IMR-90 (cell line): ENCODE results near the gene U2SURP. TPM values are rescaled to one million over a fixed set of nuclear protein-coding genes. Genes with fewer than 3 reads are reported as not detected.
"Not testable (repeated sequence)": the region's sequence is repeated elsewhere in the genome, so short reads cannot be mapped to it uniquely, and the experiment has no call there.

Experiments used
- ATAC-seq: fragments of 200-7000 bp; cut with Tn5 transposase; 2 replicates; pipeline ENCODE4 v1.9.1; 2020; ENCODE audit warnings: low read depth, mild to moderate bottlenecking, moderate library complexity
- BruUV-seq: library from RNA; stranded (reverse); fragments of 400-500 nt; replicated peaks from 2 replicates; lab custom pipeline; 2021; lab: Mats Ljungman, UMichigan
- CTCF ChIA-PET: fragments of 300-600 bp; formaldehyde crosslinking; extraction: SDS; loops from one replicate; lab custom pipeline; 2021; ENCODE audit warnings: antibody characterized with exemption; lab: Yijun Ruan, JAX
- POLR2A ChIA-PET: fragments of 300-600 bp; sonication (Branson Sonifier 250); formaldehyde crosslinking; loops from one replicate; lab custom pipeline; 2022; ENCODE audit warnings: antibody characterized with exemption; ENCODE audit not compliant: unreplicated experiment; lab: Charles Lee
- DNase-seq: peaks from one replicate; pipeline ENCODE4 v3.0.0; 2013
- H2AFZ ChIP-seq: replicated peaks from 2 replicates; pipeline ENCODE3; 2013; ENCODE audit warnings: low read length, mild to moderate bottlenecking; ENCODE audit not compliant: poor library complexity
- H2AK5ac ChIP-seq: 2 replicates; pipeline ENCODE4 v1.6.1; 2013; ENCODE audit warnings: low read depth, low read length, inconsistent platforms
- H2AK9ac ChIP-seq: replicated peaks from 2 replicates; pipeline ENCODE3; 2013; ENCODE audit warnings: mild to moderate bottlenecking, low read depth, low read length, moderate library complexity; ENCODE audit not compliant: poor library complexity
- H2BK120ac ChIP-seq: 2 replicates; pipeline ENCODE4 v1.6.1; 2013; ENCODE audit warnings: low read depth, low read length, inconsistent platforms
- H2BK15ac ChIP-seq: 3 replicates; pipeline ENCODE4 v1.6.1; 2013; ENCODE audit warnings: low read depth, low read length, inconsistent platforms
- H2BK20ac ChIP-seq: 2 replicates; pipeline ENCODE4 v1.6.1; 2013; ENCODE audit warnings: low read depth, mild to moderate bottlenecking, inconsistent platforms, low read length, moderate library complexity
- H2BK5ac ChIP-seq: 2 replicates; pipeline ENCODE4 v1.6.1; 2013; ENCODE audit warnings: mild to moderate bottlenecking, low read depth, low read length, inconsistent platforms; ENCODE audit not compliant: poor library complexity, severe bottlenecking
- H3K14ac ChIP-seq: replicated peaks from 2 replicates; pipeline ENCODE4 v1.6.1; 2013; ENCODE audit warnings: low read depth, low read length, inconsistent platforms
- H3K18ac ChIP-seq: 2 replicates; pipeline ENCODE4 v1.6.1; 2013; ENCODE audit warnings: low read depth, low read length, control low read depth
- H3K23ac ChIP-seq: 2 replicates; pipeline ENCODE4 v1.6.1; 2013; ENCODE audit warnings: low read depth, low read length, inconsistent platforms
- H3K27ac ChIP-seq: 2 replicates; pipeline ENCODE4 v1.5.1; 2013; ENCODE audit warnings: mild to moderate bottlenecking, control low read depth, low read length; ENCODE audit not compliant: insufficient read depth
- H3K27me3 ChIP-seq: 2 replicates; pipeline ENCODE4 v1.6.1; 2013; ENCODE audit warnings: low read length; ENCODE audit not compliant: control insufficient read depth, insufficient read depth
- H3K36me3 ChIP-seq: 2 replicates; pipeline ENCODE4 v1.6.1; 2013; ENCODE audit warnings: low read length, mixed read lengths; ENCODE audit not compliant: control insufficient read depth, insufficient read depth
- H3K4ac ChIP-seq: 2 replicates; pipeline ENCODE4 v1.6.1; 2013; ENCODE audit warnings: low read depth, low read length, inconsistent platforms
- H3K4me1 ChIP-seq: 2 replicates; pipeline ENCODE4 v1.6.1; 2013; ENCODE audit warnings: low read length, mixed read lengths; ENCODE audit not compliant: control insufficient read depth, insufficient read depth
- H3K4me2 ChIP-seq: 2 replicates; pipeline ENCODE4 v1.6.1; 2013; ENCODE audit warnings: low read depth, mild to moderate bottlenecking, control low read depth, low read length, moderate library complexity
- H3K4me3 ChIP-seq: 2 replicates; pipeline ENCODE4 v1.5.1; 2013; ENCODE audit warnings: low read depth, mild to moderate bottlenecking, control low read depth, low read length, moderate library complexity; ENCODE audit not compliant: insufficient read depth
- H3K56ac ChIP-seq: 2 replicates; pipeline ENCODE4 v1.6.1; 2013; ENCODE audit warnings: low read length, inconsistent platforms; ENCODE audit not compliant: insufficient read depth; ENCODE audit errors: extremely low read depth
- H3K79me1 ChIP-seq, 2 experiments: 2 replicates each; pipeline ENCODE4 v1.6.1; 2013; ENCODE audit warnings: low read length in 2 of 2, inconsistent platforms in 1 of 2, low read depth in 1 of 2
- H3K9ac ChIP-seq: 2 replicates; pipeline ENCODE4 v1.6.1; 2013; ENCODE audit warnings: low read depth, low read length, control low read depth
- H3K9me1 ChIP-seq: 2 replicates; pipeline ENCODE4 v1.6.1; 2013; ENCODE audit warnings: low read length, inconsistent platforms; ENCODE audit not compliant: insufficient read depth
- H3K9me3 ChIP-seq: 2 replicates; pipeline ENCODE4 v1.6.1; 2013; ENCODE audit warnings: low read length; ENCODE audit not compliant: control insufficient read depth, insufficient read depth
- H4K20me1 ChIP-seq: 2 replicates; pipeline ENCODE4 v1.6.1; 2013; ENCODE audit warnings: low read length, inconsistent platforms; ENCODE audit not compliant: insufficient read depth
- H4K5ac ChIP-seq: 2 replicates; pipeline ENCODE4 v1.6.1; 2013; ENCODE audit warnings: mild to moderate bottlenecking, low read depth, low read length, control low read depth
- H4K8ac ChIP-seq, 2 experiments: 2 replicates each; pipeline ENCODE4 v1.6.1; 2013; ENCODE audit warnings: low read depth in 2 of 2, low read length in 2 of 2, control low read depth in 1 of 2, inconsistent platforms in 1 of 2
- H4K91ac ChIP-seq: 2 replicates; pipeline ENCODE4 v1.6.1; 2013; ENCODE audit warnings: low read depth, low read length, inconsistent platforms; ENCODE audit not compliant: insufficient read depth
- WGBS, 2 experiments: methylation state at CpG; one replicate each; pipeline versions ENCODE4 v1.1.5 to v1.1.7; 2013; ENCODE audit warnings: missing lambda C conversion rate in 2 of 2; ENCODE audit not compliant: insufficient read length in 1 of 2; ENCODE audit errors: extremely low coverage in 2 of 2; 5-methylcytosine and 5-hydroxymethylcytosine counted together
- dilution Hi-C: fragments of 300-500 bp; cut with HindIII; formaldehyde crosslinking; loops from one replicate; pipeline ENCODE4 v1.14.3; 2018; ENCODE audit warnings: low sequenced_read_pairs; ENCODE audit not compliant: unreplicated experiment
- in situ Hi-C: fragments of 300-500 bp; cut with MboI; formaldehyde crosslinking; loops from 3 replicates; pipeline ENCODE4 v1.14.3; 2019; ENCODE audit warnings: low sequenced_read_pairs, inconsistent platforms, mixed read lengths
- intact Hi-C: fragments of 100-400 bp; cut with micrococcal nuclease; formaldehyde crosslinking; loops from 2 replicates; pipeline ENCODE4 v1.10.0; 2022
- polyA plus RNA-seq, 3 experiments: library from polyadenylated mRNA; depleted of rRNA; stranded (reverse); fragments of >200 nt; gene quantifications; 2 replicates each; pipeline ENCODE4 v1.2.3, GENCODE V29; 2012; ENCODE audit warnings: low replicate concordance in 1 of 3
- total RNA-seq: library from RNA; depleted of rRNA; stranded (reverse); fragments of >200 nt; gene quantifications from 2 replicates; pipeline ENCODE4 v1.2.3, GENCODE V29; 2012

The U2SURP gene
- total and polyA plus RNA-seq, 2 of the 4 experiments (the other 2 are of a cell fraction) = 24.8 to 29.4 TPM

GRCh38 chr3:143031796-143032387 lies 30.5 kb downstream of the U2SURP start:
- intact Hi-C loops, BruUV-seq, H2AFZ ChIP-seq, H2BK120ac ChIP-seq, H3K4me1 ChIP-seq, H3K56ac ChIP-seq, H4K20me1 ChIP-seq, H3K27me3 ChIP-seq, dilution Hi-C loops, H3K23ac ChIP-seq, H4K8ac ChIP-seq, H3K9ac ChIP-seq, H4K5ac ChIP-seq, ATAC-seq, H2AK5ac ChIP-seq, H3K9me3 ChIP-seq, H2AK9ac ChIP-seq, H3K4ac ChIP-seq, H2BK15ac ChIP-seq, H2BK20ac ChIP-seq, POLR2A ChIA-PET, H3K4me2 ChIP-seq, H3K14ac ChIP-seq, in situ Hi-C loops, H3K79me1 ChIP-seq, H3K4me3 ChIP-seq, H3K9me1 ChIP-seq, H4K91ac ChIP-seq, H3K18ac ChIP-seq: not testable (repeated sequence)
- DNase-seq = peak; percentile 1
- Histone ChIP-seq H3K27ac (peak overlapping the region; percentile 62; the same call in 1 of the 2 replicates), H2BK5ac (peak overlapping the region; percentile 28), H3K36me3 (peaks cover 23% of the 10 kb centered on the region)
- no CpG with 5 or more reads among the region's 4 CpGs for WGBS, 2 experiments
- CTCF ChIA-PET = interaction anchor here (1.0 kb wide), 1 partner anchor 8 kb away, joined by 3 read pairs; no protein-coding TSS in a partner anchor
